A549 (cell line): ENCODE data around the gene CDH22. TPM values are rescaled to one million over a fixed set of nuclear protein-coding genes. Genes with fewer than 3 reads are reported as not detected.

ENCODE experiments used
- ATAC-seq, 2 experiments: fragments of 200-7000 bp in 1 of 2; fragments of >200 bp in 1 of 2; cut with Nextera tagmentation in 1 of 2; cut with Tn5 transposase in 1 of 2; 3 replicates each; pipeline versions ENCODE4 v1.8.0 to v1.9.1; 2018 to 2020; ENCODE audit warnings: mild to moderate bottlenecking in 1 of 2, moderate library complexity in 1 of 2
- CTCF ChIA-PET: fragments of 300-600 bp; sonication (Branson Sonifier 250); formaldehyde crosslinking; extraction: SDS; loops from one replicate; lab custom pipeline; 2021; ENCODE audit warnings: antibody characterized with exemption, inconsistent platforms; lab: Yijun Ruan, JAX
- POLR2A ChIA-PET: fragments of 350-600 bp; formaldehyde crosslinking; extraction: SDS; loops from one replicate; lab custom pipeline; 2021; ENCODE audit warnings: antibody characterized with exemption, inconsistent platforms; lab: Yijun Ruan, JAX
- DNase-seq, 2 experiments: peaks; one replicate each; pipeline versions ENCODE4 v3.0.0 to v3.0.0-alpha.2; 2011 to 2016; ENCODE audit warnings: low read depth in 1 of 2, low spot score in 1 of 2
- FAIRE-seq: peaks from 2 replicates; lab custom pipeline; 2011; peaks lifted over from hg19 to GRCh38; lab: Jason Lieb, UNC
- H3K27ac ChIP-seq, 2 experiments: fragments of >200 bp; sonication (Bioruptor Twin); formaldehyde crosslinking; 3 replicates each; pipeline ENCODE4 v1.5.1; 2016 to 2017
- H3K4me1 ChIP-seq: fragments of >200 bp; sonication (Bioruptor Twin); formaldehyde crosslinking; 3 replicates; pipeline ENCODE4 v1.6.1; 2016
- H3K4me2 ChIP-seq: fragments of >200 bp; sonication (Bioruptor Twin); formaldehyde crosslinking; 3 replicates; pipeline ENCODE4 v1.6.1; 2016
- H3K4me3 ChIP-seq: fragments of >200 bp; sonication (Bioruptor Twin); formaldehyde crosslinking; 3 replicates; pipeline ENCODE4 v1.5.1; 2016
- H3K9me3 ChIP-seq: fragments of >200 bp; sonication (Bioruptor Twin); formaldehyde crosslinking; 3 replicates; pipeline ENCODE4 v1.6.1; 2016
- CBX8 ChIP-seq: fragments of 200-600 bp; sonication (generic); IDR thresholded peaks from 2 replicates; pipeline ENCODE4 v1.6.1; 2016
- CHD4 ChIP-seq: fragments of 200-600 bp; sonication (generic); IDR thresholded peaks from 2 replicates; pipeline ENCODE4 v1.6.1; 2016; ENCODE audit warnings: antibody characterized with exemption, mild to moderate bottlenecking, borderline replicate concordance
- ESRRA ChIP-seq: fragments of 150-350 bp; IDR thresholded peaks from 2 replicates; pipeline ENCODE4 v1.6.1; 2014; ENCODE audit warnings: mild to moderate bottlenecking, low read length, borderline replicate concordance
- FOSL2 ChIP-seq, 2 experiments: fragments of 450-650 bp in 1 of 2; fragments of >200 bp in 1 of 2; sonication (Bioruptor Twin) in 1 of 2; formaldehyde crosslinking; IDR thresholded peaks; 2 replicates each; pipeline versions ENCODE4 v1.5.0 to v1.6.1; 2016 to 2020; ENCODE audit warnings: mild to moderate bottlenecking in 1 of 2, moderate library complexity in 1 of 2
- FOXS1 ChIP-seq: fragments of 250-450 bp; sonication (Bioruptor Pico); IDR thresholded peaks from 2 replicates; pipeline ENCODE4 v1.5.0; 2020; ENCODE audit warnings: mild to moderate bottlenecking, moderate library complexity
- HOXB5 ChIP-seq: fragments of 250-450 bp; sonication (Bioruptor Pico); IDR thresholded peaks from 2 replicates; pipeline ENCODE4 v1.5.0; 2020; ENCODE audit warnings: mild to moderate bottlenecking, moderate library complexity
- KDM1A ChIP-seq: fragments of 200-600 bp; sonication (generic); IDR thresholded peaks from 2 replicates; pipeline ENCODE4 v1.6.1; 2016; ENCODE audit warnings: low read depth, mild to moderate bottlenecking
- KDM5A ChIP-seq: fragments of 200-600 bp; sonication (generic); IDR thresholded peaks from 2 replicates; pipeline ENCODE4 v1.6.1; 2016; ENCODE audit warnings: antibody characterized with exemption, mild to moderate bottlenecking
- MAX ChIP-seq: IDR thresholded peaks from 2 replicates; pipeline ENCODE4 v1.6.1; 2012
- MYC ChIP-seq: IDR thresholded peaks from 2 replicates; pipeline ENCODE4 v1.6.1; 2012; ENCODE audit warnings: mild to moderate bottlenecking, inconsistent platforms, low read length, improper control_type of control experiment, borderline replicate concordance
- NR3C1 ChIP-seq: fragments of >200 bp; sonication (Bioruptor Twin); formaldehyde crosslinking; IDR thresholded peaks from 3 replicates; pipeline ENCODE4 v1.6.1; 2017
- PBX3 ChIP-seq: IDR thresholded peaks from 2 replicates; pipeline ENCODE4 v1.6.1; 2012
- POLR2A ChIP-seq: IDR thresholded peaks from 2 replicates; pipeline ENCODE4 v1.6.1; 2012; ENCODE audit warnings: mild to moderate bottlenecking, low read length
- RARB ChIP-seq: fragments of 250-450 bp; sonication (Bioruptor Pico); IDR thresholded peaks from 2 replicates; pipeline ENCODE4 v1.8.0; 2021; ENCODE audit warnings: mild to moderate bottlenecking, moderate library complexity
- RCOR1 ChIP-seq: fragments of 150-350 bp; IDR thresholded peaks from 2 replicates; pipeline ENCODE4 v1.6.1; 2014; ENCODE audit warnings: antibody characterized with exemption, low read length, low read depth
- REST ChIP-seq: fragments of 200-600 bp; sonication (generic); IDR thresholded peaks from 2 replicates; pipeline ENCODE4 v1.6.1; 2016; ENCODE audit warnings: antibody characterized with exemption, mild to moderate bottlenecking, moderate library complexity
- SMC3 ChIP-seq: fragments of >200 bp; sonication (Bioruptor Twin); formaldehyde crosslinking; IDR thresholded peaks from 3 replicates; pipeline ENCODE4 v1.6.1; 2018; ENCODE audit warnings: inconsistent platforms
- TFCP2L1 ChIP-seq: fragments of 250-450 bp; sonication (Bioruptor Pico); IDR thresholded peaks from 2 replicates; pipeline ENCODE4 v1.5.0; 2021; ENCODE audit warnings: mild to moderate bottlenecking
- ZC3H11A ChIP-seq: fragments of 450-650 bp; IDR thresholded peaks from 2 replicates; pipeline ENCODE4 v1.6.1; 2014; ENCODE audit warnings: antibody characterized with exemption, mild to moderate bottlenecking
- WGBS: methylation state at CpG from one replicate; pipeline ENCODE4 v1.1.6; 2017; ENCODE audit errors: missing lambda C conversion rate; 5-methylcytosine and 5-hydroxymethylcytosine counted together
- polyA plus RNA-seq, 4 experiments: library from polyadenylated mRNA; depleted of rRNA in 3 of 4; stranded (reverse); fragments of >200 nt; fragmentation: RNase III in 1 of 4; extraction: RNeasy Plus Mini Kit Qiagen cat#74134 plus additional on column Dnase treatment in 1 of 4; gene quantifications; 2 replicates in 3 of 4; 3 replicates in 1 of 4; pipeline ENCODE4 v1.2.3, GENCODE V29; 2011 to 2017
- TF ChIP-seq, protein P1 (sequence below): fragments of 150-350 bp; IDR thresholded peaks from 2 replicates; pipeline ENCODE4 v1.6.1; 2014; ENCODE audit warnings: low read depth, mild to moderate bottlenecking, low read length

The CDH22 gene
- polyA plus RNA-seq, 2 of the 4 experiments (the other 2 are of a cell fraction), result not detected

GRCh38 chr20:46277602-46278001 lies 30.7 kb downstream of the CDH22 start:
- Histone ChIP-seq H3K27ac (no peak overlapping the region), H3K4me1 (peaks cover 1% of the 10 kb centered on the region; the same call in 1 of the 3 replicates), H3K4me3 (no peak overlapping the region), H3K4me2 (no peak overlapping the region), H3K9me3 (no peaks in the 10 kb centered on the region; the same call in 2 of the 3 replicates)
- no peak for FAIRE-seq
- CTCF ChIA-PET, result interaction anchor here (1.7 kb wide), 2 partner anchors 29 to 46 kb away, joined by 3 to 5 read pairs; no protein-coding TSS in a partner anchor
- no peak for TF ChIP-seq PBX3
- no peak for TF ChIP-seq SMC3
- TF ChIP-seq MAX, result no peak
- no peak for TF ChIP-seq KDM5A
- no peak for TF ChIP-seq POLR2A
- TF ChIP-seq ESRRA, result no peak
- TF ChIP-seq FOXS1 (CRISPR knock-in tag), result no peak
- no peak for TF ChIP-seq ZC3H11A
- TF ChIP-seq, all 56 proteins: peak for 0
- ATAC-seq, result no peak
- no peak for DNase-seq
- POLR2A ChIA-PET, result no interaction called here
- 43% methylated on average over 8 of the region's 8 CpGs for WGBS

DNA sequence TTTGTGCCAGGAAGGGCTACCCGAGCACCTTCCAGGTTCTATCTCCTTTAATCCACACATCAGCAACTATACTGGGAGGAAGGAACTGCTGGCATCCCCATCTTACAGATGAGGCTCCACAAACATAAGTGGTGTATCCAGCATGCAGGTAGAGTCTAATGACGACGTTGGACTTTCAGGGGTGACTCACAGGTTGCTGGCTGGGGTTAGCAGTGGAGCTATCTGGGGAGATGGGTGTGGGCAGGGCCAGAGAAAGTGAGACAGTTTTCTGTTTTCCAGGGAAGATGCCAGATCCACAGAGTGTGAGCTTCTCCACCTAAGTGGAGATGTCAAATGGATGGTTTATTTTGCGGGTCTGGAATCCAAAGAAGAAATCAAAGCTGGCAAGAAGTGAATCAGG lies 31.8 kb downstream of the CDH22 start:
- H3K4me2 ChIP-seq, result no peak overlapping the region
- WGBS, result 9% methylated on average over 4 of the region's 4 CpGs
- ChIA-PET CTCF (no interaction called here), POLR2A (no interaction called here)
- FAIRE-seq (no peak), DNase-seq (no peak), ATAC-seq (no peak)
- H3K4me1 ChIP-seq, result no peaks in the 10 kb centered on the region
- no peak overlapping the region for H3K27ac ChIP-seq
- TF ChIP-seq CBX8, result no peak
- no peak for TF ChIP-seq CHD4
- no peak for TF ChIP-seq HOXB5 (CRISPR knock-in tag)
- no peak for TF ChIP-seq MYC
- no peak for TF ChIP-seq NR3C1
- TF ChIP-seq FOSL2 (IDR thresholded peaks at IDR 0.05), result no peak
- no peak for TF ChIP-seq FOSL2 (CRISPR knock-in tag; IDR thresholded peaks at IDR 0.05)
- TF ChIP-seq REST, result no peak
- TF ChIP-seq RARB (CRISPR knock-in tag), result no peak
- no peak for TF ChIP-seq SMC3
- TF ChIP-seq ZC3H11A, result no peak
- no peak for TF ChIP-seq RCOR1
- TF ChIP-seq, protein P1, sequence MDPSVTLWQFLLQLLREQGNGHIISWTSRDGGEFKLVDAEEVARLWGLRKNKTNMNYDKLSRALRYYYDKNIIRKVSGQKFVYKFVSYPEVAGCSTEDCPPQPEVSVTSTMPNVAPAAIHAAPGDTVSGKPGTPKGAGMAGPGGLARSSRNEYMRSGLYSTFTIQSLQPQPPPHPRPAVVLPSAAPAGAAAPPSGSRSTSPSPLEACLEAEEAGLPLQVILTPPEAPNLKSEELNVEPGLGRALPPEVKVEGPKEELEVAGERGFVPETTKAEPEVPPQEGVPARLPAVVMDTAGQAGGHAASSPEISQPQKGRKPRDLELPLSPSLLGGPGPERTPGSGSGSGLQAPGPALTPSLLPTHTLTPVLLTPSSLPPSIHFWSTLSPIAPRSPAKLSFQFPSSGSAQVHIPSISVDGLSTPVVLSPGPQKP, result no peak
- no peak for TF ChIP-seq KDM1A
- no peak for TF ChIP-seq TFCP2L1 (CRISPR knock-in tag)
- H3K4me3 ChIP-seq, result no peak overlapping the region
- no peaks in the 10 kb centered on the region; the same call in 2 of the 3 replicates for H3K9me3 ChIP-seq
